Liver (tissue), 3 donors: ENCODE measurements around the gene NTM.

Experiments used
- CTCF ChIP-seq: fragments of 150-350 bp; IDR thresholded peaks from 2 replicates; pipeline ENCODE4 v1.5.1; 2017; ENCODE audit warnings: improper control_type of control experiment, low read depth, low read length; ENCODE audit not compliant: missing input control
- GABPA ChIP-seq, 2 donors: IDR thresholded peaks in 1 of 2; conservative IDR thresholded peaks in 1 of 2; 2 replicates each; pipeline ENCODE4 v1.6.1; 2016; ENCODE audit warnings: antibody characterized with exemption in 2 of 2, mild to moderate bottlenecking in 1 of 2, moderate library complexity in 1 of 2
- JUND ChIP-seq, 2 donors: IDR thresholded peaks; 2 replicates each; pipeline ENCODE4 v1.6.1; 2016; ENCODE audit warnings: antibody characterized with exemption in 2 of 2
- RAD21 ChIP-seq, 2 donors: IDR thresholded peaks; 2 replicates each; pipeline ENCODE4 v1.6.1; 2016; ENCODE audit warnings: antibody characterized with exemption in 2 of 2, mild to moderate bottlenecking in 2 of 2
- ZBTB33 ChIP-seq: IDR thresholded peaks from 2 replicates; pipeline ENCODE4 v1.6.1; 2016; ENCODE audit warnings: antibody characterized with exemption
- donor health status: healthy.
- donor health status: healthy.

DNA sequence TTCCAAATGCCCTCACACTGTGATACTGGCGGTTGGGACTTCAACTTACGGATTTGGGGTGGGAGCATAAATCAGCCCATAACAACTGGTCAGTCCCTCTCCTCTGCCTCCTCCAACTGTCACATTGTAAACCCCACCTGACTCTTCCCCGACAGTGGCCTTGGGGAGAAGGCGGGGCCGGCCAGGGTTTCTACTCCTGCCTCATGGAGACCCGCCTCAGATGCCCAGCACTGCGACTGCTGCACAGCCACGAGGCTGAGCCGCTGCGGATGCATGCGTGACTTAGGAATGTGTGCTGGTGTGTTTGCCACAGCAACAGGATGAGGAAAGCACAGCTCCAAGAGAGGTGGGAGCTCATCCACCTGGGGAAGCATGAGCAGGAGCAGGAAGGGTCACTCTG, 914.2 kb downstream of the NTM start:
- TF ChIP-seq ZBTB33, result no peak
- no peak for TF ChIP-seq RAD21 (IDR thresholded peaks at IDR 0.05)
- TF ChIP-seq JUND (IDR thresholded peaks at IDR 0.05), result no peak
- TF ChIP-seq CTCF, result no peak
- no peak for TF ChIP-seq GABPA (IDR thresholded peaks at IDR 0.05 in 1 of 2, conservative IDR thresholded peaks at IDR 0.05 in 1 of 2)
